ENCODE measurements around the gene SYNRG. TPM values are rescaled to one million over a fixed set of nuclear protein-coding genes. Genes with fewer than 3 reads are reported as not detected.
"Not testable (repeated sequence)": the region's sequence is repeated elsewhere in the genome, so short reads cannot be mapped to it uniquely, and the experiment has no call there.

SYNRG gene
- total RNA-seq, 1 donor, result 23.9 TPM

DNA sequence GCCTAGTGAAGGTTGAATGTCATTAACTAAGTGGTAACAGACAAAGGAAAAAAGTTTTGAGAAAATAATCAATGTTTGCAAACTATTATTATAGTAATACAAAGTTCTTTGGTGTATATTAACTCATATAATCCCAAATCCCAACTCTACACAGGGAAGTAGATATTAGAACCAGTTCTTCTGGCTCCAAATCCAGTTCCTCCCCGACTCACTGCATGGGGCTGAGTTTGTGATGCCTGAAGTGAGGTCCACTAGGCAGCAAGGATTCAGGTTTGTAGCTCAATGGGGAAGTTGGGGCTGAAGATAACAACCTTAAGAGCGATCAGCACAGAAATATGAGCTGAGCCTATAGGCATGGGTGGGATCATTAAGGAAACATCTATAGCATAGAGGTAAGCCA is 5.6 kb upstream of the SYNRG start:
- Histone ChIP-seq H3K79me2 (ENCODE audit: insufficient read depth, low read length) (no peaks in the 10 kb centered on the region), H3K4me2 (ENCODE audit: insufficient read depth, low read length) (no peak overlapping the region), H3K9me3 (ENCODE audit: low read depth, low read length) (no peaks in the 10 kb centered on the region), H3K27ac (ENCODE audit: low read depth, low read length) (peak overlapping the region; percentile 93), H2AFZ (ENCODE audit: low read length) (peak overlapping the region; percentile 8), H3K4me1 (ENCODE audit: insufficient read depth, low read length) (peaks cover 13% of the 10 kb centered on the region), H3K27me3 (ENCODE audit: insufficient read depth, low read length) (no peaks in the 10 kb centered on the region), H3K36me3 (ENCODE audit: insufficient read depth, low read length) (peaks cover 48% of the 10 kb centered on the region), H4K20me1 (ENCODE audit: insufficient read depth, low read length) (no peaks in the 10 kb centered on the region), H3K4me3 (ENCODE audit: insufficient read depth, low read length) (no peak overlapping the region)
- TF ChIP-seq, protein P1, sequence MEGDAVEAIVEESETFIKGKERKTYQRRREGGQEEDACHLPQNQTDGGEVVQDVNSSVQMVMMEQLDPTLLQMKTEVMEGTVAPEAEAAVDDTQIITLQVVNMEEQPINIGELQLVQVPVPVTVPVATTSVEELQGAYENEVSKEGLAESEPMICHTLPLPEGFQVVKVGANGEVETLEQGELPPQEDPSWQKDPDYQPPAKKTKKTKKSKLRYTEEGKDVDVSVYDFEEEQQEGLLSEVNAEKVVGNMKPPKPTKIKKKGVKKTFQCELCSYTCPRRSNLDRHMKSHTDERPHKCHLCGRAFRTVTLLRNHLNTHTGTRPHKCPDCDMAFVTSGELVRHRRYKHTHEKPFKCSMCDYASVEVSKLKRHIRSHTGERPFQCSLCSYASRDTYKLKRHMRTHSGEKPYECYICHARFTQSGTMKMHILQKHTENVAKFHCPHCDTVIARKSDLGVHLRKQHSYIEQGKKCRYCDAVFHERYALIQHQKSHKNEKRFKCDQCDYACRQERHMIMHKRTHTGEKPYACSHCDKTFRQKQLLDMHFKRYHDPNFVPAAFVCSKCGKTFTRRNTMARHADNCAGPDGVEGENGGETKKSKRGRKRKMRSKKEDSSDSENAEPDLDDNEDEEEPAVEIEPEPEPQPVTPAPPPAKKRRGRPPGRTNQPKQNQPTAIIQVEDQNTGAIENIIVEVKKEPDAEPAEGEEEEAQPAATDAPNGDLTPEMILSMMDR (IDR thresholded peaks at IDR 0.05; ENCODE audit: extremely low read depth, low read depth, low read length), result no peak
- peak; percentile 34 for DNase-seq (ENCODE audit: insufficient read length, low spot score, missing footprints)

- peak; percentile 91 for DNase-seq (ENCODE audit: insufficient read length, low spot score, missing footprints)
- H3K36me3 ChIP-seq (ENCODE audit: insufficient read depth, low read length), result peaks cover 43% of the 10 kb centered on the region
- TF ChIP-seq, protein P1 (IDR thresholded peaks at IDR 0.05; ENCODE audit: extremely low read depth, low read depth, low read length), result no peak
- no peaks in the 10 kb centered on the region for H3K79me2 ChIP-seq (ENCODE audit: insufficient read depth, low read length)
- H3K27me3 ChIP-seq (ENCODE audit: insufficient read depth, low read length), result no peaks in the 10 kb centered on the region
- H3K4me1 ChIP-seq (ENCODE audit: insufficient read depth, low read length), result peaks cover 16% of the 10 kb centered on the region
- H4K20me1 ChIP-seq (ENCODE audit: insufficient read depth, low read length), result no peaks in the 10 kb centered on the region
- no peak overlapping the region for H3K4me2 ChIP-seq (ENCODE audit: insufficient read depth, low read length)
- H3K27ac ChIP-seq (ENCODE audit: low read depth, low read length), result peak overlapping the region; percentile 93
- H3K9me3 ChIP-seq (ENCODE audit: low read depth, low read length), result no peaks in the 10 kb centered on the region
- peak overlapping the region; percentile 8 for H2AFZ ChIP-seq (ENCODE audit: low read length)
- H3K4me3 ChIP-seq (ENCODE audit: insufficient read depth, low read length), result no peak overlapping the region
These were observed 5.2 kb upstream of the SYNRG start for GRCh38 chr17:37614391-37614790.

- DNase-seq (ENCODE audit: insufficient read length, low spot score, missing footprints), result no peak
- peak overlapping the region; percentile 77 for H3K27ac ChIP-seq (ENCODE audit: low read depth, low read length)
- no peaks in the 10 kb centered on the region for H3K9me3 ChIP-seq (ENCODE audit: low read depth, low read length)
These were observed 1.8 kb upstream of the SYNRG start for GRCh38 chr17:37610971-37611370.

DNA sequence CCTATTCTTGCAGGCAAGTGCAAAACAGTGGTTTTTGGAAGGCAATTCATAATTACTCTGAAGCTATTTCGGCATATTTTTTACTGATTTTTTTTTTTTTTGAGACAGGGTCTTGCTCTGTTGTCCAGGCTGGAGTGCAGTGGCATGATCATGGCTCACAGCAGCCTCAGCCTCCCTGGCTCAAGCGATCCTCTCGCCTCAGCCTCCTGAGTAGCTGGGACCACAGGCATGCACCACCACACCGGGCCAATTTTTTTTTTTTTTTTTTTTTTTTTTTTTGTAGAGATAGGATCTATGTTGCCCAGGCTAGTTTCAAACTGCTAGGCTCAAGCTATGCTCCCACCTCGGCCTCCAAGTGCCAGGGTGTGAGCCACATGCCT is 813 bp upstream of the SYNRG start:
- not testable (repeated sequence) for H3K9me3 ChIP-seq (ENCODE audit: low read depth, low read length); DNase-seq (ENCODE audit: insufficient read length, low spot score, missing footprints); H4K20me1 ChIP-seq (ENCODE audit: insufficient read depth, low read length); H3K27me3 ChIP-seq (ENCODE audit: insufficient read depth, low read length)
- H3K36me3 ChIP-seq (ENCODE audit: insufficient read depth, low read length), result peaks cover 26% of the 10 kb centered on the region
- peaks cover 41% of the 10 kb centered on the region for H3K79me2 ChIP-seq (ENCODE audit: insufficient read depth, low read length)
- H3K4me2 ChIP-seq (ENCODE audit: insufficient read depth, low read length), result peak overlapping the region; percentile 79
- H3K27ac ChIP-seq (ENCODE audit: low read depth, low read length), result peak overlapping the region; percentile 77
- peak overlapping the region; percentile 46 for H2AFZ ChIP-seq (ENCODE audit: low read length)
- peak overlapping the region; percentile 93 for H3K4me3 ChIP-seq (ENCODE audit: insufficient read depth, low read length)
- H3K4me1 ChIP-seq (ENCODE audit: insufficient read depth, low read length), result peaks cover 31% of the 10 kb centered on the region

More at GRCh38 chr17:37610971-37611370, 1.8 kb upstream of the SYNRG start:
- TF ChIP-seq, protein P1 (IDR thresholded peaks at IDR 0.05; ENCODE audit: extremely low read depth, low read depth, low read length), result no peak
- no peak overlapping the region for H3K4me3 ChIP-seq (ENCODE audit: insufficient read depth, low read length)
- peaks cover 32% of the 10 kb centered on the region for H3K79me2 ChIP-seq (ENCODE audit: insufficient read depth, low read length)
- no peaks in the 10 kb centered on the region for H3K27me3 ChIP-seq (ENCODE audit: insufficient read depth, low read length)
- H4K20me1 ChIP-seq (ENCODE audit: insufficient read depth, low read length), result peaks cover 6% of the 10 kb centered on the region
- peaks cover 25% of the 10 kb centered on the region for H3K36me3 ChIP-seq (ENCODE audit: insufficient read depth, low read length)
- H3K4me1 ChIP-seq (ENCODE audit: insufficient read depth, low read length), result peaks cover 29% of the 10 kb centered on the region
- H3K4me2 ChIP-seq (ENCODE audit: insufficient read depth, low read length), result no peak overlapping the region
- H2AFZ ChIP-seq (ENCODE audit: low read length), result no peak overlapping the region

All from osteoblast (primary cell).